Upper lobe of left lung (tissue), 4 donors: ENCODE measurements around the gene STXBP3.

ENCODE experiments used
- EP300 ChIP-seq, 4 donors: sonication (generic); formaldehyde crosslinking; IDR thresholded peaks; one replicate each; pipeline ENCODE4 v1.5.1; 2017; ENCODE audit warnings: antibody characterized with exemption in 4 of 4, control low read depth in 2 of 4
- POLR2A ChIP-seq, 4 donors: fragments of 450-650 bp; IDR thresholded peaks; one replicate each; pipeline ENCODE4 v1.5.1; 2016 to 2017; ENCODE audit warnings: antibody characterized with exemption in 4 of 4, mild to moderate bottlenecking in 2 of 4
- TF ChIP-seq, protein P1 (sequence below), 6 experiments: fragments of 450-650 bp in 4 of 6; fragments of 200-600 bp in 2 of 6; sonication (generic) in 2 of 6; IDR thresholded peaks; one replicate each; pipeline ENCODE4 v1.5.1; 2016 to 2019; ENCODE audit warnings: antibody characterized with exemption in 6 of 6

DNA sequence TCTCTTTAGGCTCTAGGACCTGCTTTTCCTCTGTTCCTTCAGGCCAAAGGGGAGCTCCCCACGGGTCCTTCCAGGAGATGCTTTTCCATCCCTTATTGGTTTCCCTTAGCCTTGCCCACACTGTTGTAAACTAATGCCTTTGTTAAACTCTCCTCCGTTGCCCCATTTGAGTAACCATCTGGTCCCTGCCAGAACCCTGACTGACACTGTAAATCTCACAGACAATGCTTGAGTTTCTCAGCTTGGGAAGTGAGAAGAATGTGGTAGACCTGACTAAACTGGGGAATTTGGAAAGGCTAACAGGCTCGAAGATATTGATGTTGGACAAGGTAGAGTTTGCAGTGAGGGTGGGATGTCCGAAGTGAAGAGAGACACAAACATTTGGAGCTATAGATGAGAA is 99.0 kb downstream of the STXBP3 start:
- TF ChIP-seq POLR2A (IDR thresholded peaks at IDR 0.05) (no peak), EP300 (IDR thresholded peaks at IDR 0.05) (no peak)
- TF ChIP-seq, protein P1, sequence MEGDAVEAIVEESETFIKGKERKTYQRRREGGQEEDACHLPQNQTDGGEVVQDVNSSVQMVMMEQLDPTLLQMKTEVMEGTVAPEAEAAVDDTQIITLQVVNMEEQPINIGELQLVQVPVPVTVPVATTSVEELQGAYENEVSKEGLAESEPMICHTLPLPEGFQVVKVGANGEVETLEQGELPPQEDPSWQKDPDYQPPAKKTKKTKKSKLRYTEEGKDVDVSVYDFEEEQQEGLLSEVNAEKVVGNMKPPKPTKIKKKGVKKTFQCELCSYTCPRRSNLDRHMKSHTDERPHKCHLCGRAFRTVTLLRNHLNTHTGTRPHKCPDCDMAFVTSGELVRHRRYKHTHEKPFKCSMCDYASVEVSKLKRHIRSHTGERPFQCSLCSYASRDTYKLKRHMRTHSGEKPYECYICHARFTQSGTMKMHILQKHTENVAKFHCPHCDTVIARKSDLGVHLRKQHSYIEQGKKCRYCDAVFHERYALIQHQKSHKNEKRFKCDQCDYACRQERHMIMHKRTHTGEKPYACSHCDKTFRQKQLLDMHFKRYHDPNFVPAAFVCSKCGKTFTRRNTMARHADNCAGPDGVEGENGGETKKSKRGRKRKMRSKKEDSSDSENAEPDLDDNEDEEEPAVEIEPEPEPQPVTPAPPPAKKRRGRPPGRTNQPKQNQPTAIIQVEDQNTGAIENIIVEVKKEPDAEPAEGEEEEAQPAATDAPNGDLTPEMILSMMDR (IDR thresholded peaks at IDR 0.05) = no peak
